Mucosa of gallbladder (tissue), 1 donor: ENCODE measurements around the gene AP1B1. TPM values are rescaled to one million over a fixed set of nuclear protein-coding genes. Genes with fewer than 3 reads are reported as not detected.
"Not testable (repeated sequence)": the region's sequence is repeated elsewhere in the genome, so short reads cannot be mapped to it uniquely, and the experiment has no call there.

ENCODE experiments used
- DNase-seq: peaks from one replicate; pipeline ENCODE4 v3.0.0-alpha.2; 2020; ENCODE audit warnings: low spot score
- total RNA-seq: library from RNA; stranded (reverse); gene quantifications from one replicate; pipeline ENCODE4 v1.2.1, GENCODE V29; 2021
- donor health status: DM: no; HTN: no; CAD: no.

Gene AP1B1
- total RNA-seq, result 88.6 TPM

- DNase-seq, result peak; percentile 94
These were observed at the start of gene AP1B1 for GRCh38 chr22:29387921-29388758. Gene AP1B1, minus strand, starts transcription at chr22:29388570. Its CDS starts 21,327 bp downstream, at chr22:29367243.

- no peak for DNase-seq
These were observed 47.1 kb upstream of the AP1B1 start for GRCh38 chr22:29435236-29436136.

GRCh38 chr22:29434288-29434687 is 45.9 kb upstream of the AP1B1 start:
- no peak for DNase-seq

GRCh38 chr22:29433856-29434255 is 45.5 kb upstream of the AP1B1 start:
- no peak for DNase-seq

- no peak for DNase-seq
These were observed 43.6 kb upstream of the AP1B1 start for GRCh38 chr22:29431986-29432385.

- no peak for DNase-seq
These were observed 38.9 kb upstream of the AP1B1 start for GRCh38 chr22:29427176-29427760.

GRCh38 chr22:29426476-29426875 is 38.1 kb upstream of the AP1B1 start:
- no peak for DNase-seq

GRCh38 chr22:29418704-29419103 is 30.3 kb upstream of the AP1B1 start:
- not testable (repeated sequence) for DNase-seq

- not testable (repeated sequence) for DNase-seq
These were observed 26.7 kb upstream of the AP1B1 start for GRCh38 chr22:29414951-29415591.

- not testable (repeated sequence) for DNase-seq
These were observed 24.4 kb upstream of the AP1B1 start for GRCh38 chr22:29412772-29413171.

- not testable (repeated sequence) for DNase-seq
These were observed 23.3 kb upstream of the AP1B1 start for GRCh38 chr22:29411569-29412211.

GRCh38 chr22:29408940-29409339 is 20.6 kb upstream of the AP1B1 start:
- DNase-seq, result no peak

- not testable (repeated sequence) for DNase-seq
These were observed 13.2 kb upstream of the AP1B1 start for GRCh38 chr22:29401538-29401937.

- no peak for DNase-seq
These were observed 12.2 kb upstream of the AP1B1 start for GRCh38 chr22:29400576-29400975.

GRCh38 chr22:29397791-29398190 is 9.4 kb upstream of the AP1B1 start:
- DNase-seq, result no peak

- no peak for DNase-seq
These were observed 7.8 kb upstream of the AP1B1 start for GRCh38 chr22:29396126-29396525.

GRCh38 chr22:29394931-29395581 is 6.7 kb upstream of the AP1B1 start:
- peak; percentile 79 for DNase-seq

- DNase-seq, result no peak
These were observed 4.7 kb upstream of the AP1B1 start for GRCh38 chr22:29393019-29393608.

- DNase-seq, result no peak
These were observed 3.2 kb upstream of the AP1B1 start for GRCh38 chr22:29391546-29391945.

- DNase-seq, result no peak
These were observed 1.9 kb upstream of the AP1B1 start for GRCh38 chr22:29390270-29390669.
